ENCODE data around the gene ZFAND3.
A peak's percentile ranks its signal among the peaks of the same experiment; 100 is the strongest.

The ZFAND3 gene

GRCh38 chr6:37798436-37799262 lies 20.9 kb upstream of the ZFAND3 start:
- no peak for DNase-seq (ENCODE audit: low read depth)
- TF ChIP-seq, protein P1, sequence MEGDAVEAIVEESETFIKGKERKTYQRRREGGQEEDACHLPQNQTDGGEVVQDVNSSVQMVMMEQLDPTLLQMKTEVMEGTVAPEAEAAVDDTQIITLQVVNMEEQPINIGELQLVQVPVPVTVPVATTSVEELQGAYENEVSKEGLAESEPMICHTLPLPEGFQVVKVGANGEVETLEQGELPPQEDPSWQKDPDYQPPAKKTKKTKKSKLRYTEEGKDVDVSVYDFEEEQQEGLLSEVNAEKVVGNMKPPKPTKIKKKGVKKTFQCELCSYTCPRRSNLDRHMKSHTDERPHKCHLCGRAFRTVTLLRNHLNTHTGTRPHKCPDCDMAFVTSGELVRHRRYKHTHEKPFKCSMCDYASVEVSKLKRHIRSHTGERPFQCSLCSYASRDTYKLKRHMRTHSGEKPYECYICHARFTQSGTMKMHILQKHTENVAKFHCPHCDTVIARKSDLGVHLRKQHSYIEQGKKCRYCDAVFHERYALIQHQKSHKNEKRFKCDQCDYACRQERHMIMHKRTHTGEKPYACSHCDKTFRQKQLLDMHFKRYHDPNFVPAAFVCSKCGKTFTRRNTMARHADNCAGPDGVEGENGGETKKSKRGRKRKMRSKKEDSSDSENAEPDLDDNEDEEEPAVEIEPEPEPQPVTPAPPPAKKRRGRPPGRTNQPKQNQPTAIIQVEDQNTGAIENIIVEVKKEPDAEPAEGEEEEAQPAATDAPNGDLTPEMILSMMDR (IDR thresholded peaks at IDR 0.05; ENCODE audit: insufficient read depth, low read depth, low read length, missing control alignments): no peak

DNA sequence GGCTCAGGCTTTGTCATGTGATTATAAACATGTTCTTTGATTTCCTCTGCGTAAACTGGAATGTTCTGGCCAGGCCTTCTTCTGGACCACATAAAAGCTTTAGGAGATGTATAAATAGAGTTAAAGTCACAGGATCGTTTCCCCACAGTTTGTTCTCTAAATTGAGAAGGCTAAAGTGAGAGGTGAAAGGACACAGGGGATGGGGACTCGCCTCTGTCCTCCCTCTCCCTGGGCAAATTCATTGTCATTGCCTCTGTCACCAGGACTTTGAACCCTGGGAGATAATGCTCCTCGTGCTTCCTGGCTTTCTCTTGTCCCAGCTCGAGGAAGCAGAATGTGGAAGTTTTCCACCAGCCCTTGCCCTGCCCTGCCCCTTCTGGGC lies 20.3 kb upstream of the ZFAND3 start:
- no peak overlapping the region for H3K4me3 ChIP-seq (ENCODE audit: low read length)
- TF ChIP-seq, protein P1 (IDR thresholded peaks at IDR 0.05; ENCODE audit: insufficient read depth, low read depth, low read length, missing control alignments): no peak

More at GRCh38 chr6:37798436-37799262, 20.9 kb upstream of the ZFAND3 start:
- no peak overlapping the region for H3K4me3 ChIP-seq (ENCODE audit: low read length)

GRCh38 chr6:37800703-37801604 lies 18.6 kb upstream of the ZFAND3 start:
- H3K4me3 ChIP-seq (ENCODE audit: low read length): no peak overlapping the region
- DNase-seq (ENCODE audit: low read depth): no peak
- TF ChIP-seq, protein P1 (IDR thresholded peaks at IDR 0.05; ENCODE audit: insufficient read depth, low read depth, low read length, missing control alignments): no peak

More for the DNA sequence above, 20.3 kb upstream of the ZFAND3 start:
- no peak for DNase-seq (ENCODE audit: low read depth)

DNA sequence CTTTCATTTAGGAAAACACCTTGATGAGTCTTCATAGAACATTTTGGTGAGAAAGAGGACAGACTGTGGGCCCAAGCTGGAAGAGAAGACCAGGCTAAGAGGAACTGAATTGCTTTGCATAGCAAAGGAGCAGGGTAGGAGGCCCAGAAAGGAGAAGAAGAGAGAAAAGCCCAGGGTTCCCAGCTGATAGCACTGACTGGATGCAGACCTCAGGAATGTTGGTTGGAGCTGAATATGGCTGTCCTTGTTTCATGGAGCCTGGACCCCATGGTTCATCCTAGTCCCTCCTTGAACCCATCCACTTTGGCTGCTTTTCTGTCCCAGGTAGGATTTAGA lies 18.0 kb upstream of the ZFAND3 start:
- TF ChIP-seq, protein P1 (IDR thresholded peaks at IDR 0.05; ENCODE audit: insufficient read depth, low read depth, low read length, missing control alignments): no peak
- DNase-seq (ENCODE audit: low read depth): no peak

GRCh38 chr6:37802810-37803209 lies 16.7 kb upstream of the ZFAND3 start:
- no peak for DNase-seq (ENCODE audit: low read depth)
- TF ChIP-seq, protein P1 (IDR thresholded peaks at IDR 0.05; ENCODE audit: insufficient read depth, low read depth, low read length, missing control alignments): no peak
- H3K4me3 ChIP-seq (ENCODE audit: low read length): no peak overlapping the region

More for the DNA sequence above, 18.0 kb upstream of the ZFAND3 start:
- no peak overlapping the region for H3K4me3 ChIP-seq (ENCODE audit: low read length)

- peak; percentile 63 for DNase-seq (ENCODE audit: low read depth)
- TF ChIP-seq, protein P1 (IDR thresholded peaks at IDR 0.05; ENCODE audit: insufficient read depth, low read depth, low read length, missing control alignments): no peak
- H3K4me3 ChIP-seq (ENCODE audit: low read length): no peak overlapping the region
Observed at GRCh38 chr6:37804586-37804985, 14.9 kb upstream of the ZFAND3 start.

Data from epithelial cell of esophagus (primary cell).